WTC11 (cell line): ENCODE data around the gene CRYZ. TPM values are rescaled to one million over a fixed set of nuclear protein-coding genes. Genes with fewer than 3 reads are reported as not detected.
A peak's percentile ranks its signal among the peaks of the same experiment; 100 is the strongest.
"Not testable (repeated sequence)": the region's sequence is repeated elsewhere in the genome, so short reads cannot be mapped to it uniquely, and the experiment has no call there.

ENCODE experiments used
- ATAC-seq: fragments of 200-7000 bp; cut with Tn5 transposase; 2 replicates; pipeline ENCODE4 v1.10.0; 2021; ENCODE audit warnings: mild to moderate bottlenecking, moderate library complexity
- CTCF ChIA-PET: fragments of 300-600 bp; sonication (Branson Sonifier 250); formaldehyde crosslinking; loops from one replicate; lab custom pipeline; 2021; ENCODE audit warnings: antibody characterized with exemption; lab: Charles Lee
- POLR2A ChIA-PET: fragments of 350-600 bp; sonication (Branson Sonifier 250); formaldehyde crosslinking; loops from one replicate; lab custom pipeline; 2021; ENCODE audit warnings: antibody characterized with exemption; lab: Charles Lee
- DNase-seq: peaks from one replicate; pipeline ENCODE4 v3.0.0; 2021; ENCODE audit warnings: low spot score
- H3K27ac Mint-ChIP-seq: 2 replicates; pipeline ENCODE4 v1.8.0; 2021; ENCODE audit warnings: mixed read lengths
- H3K27me3 Mint-ChIP-seq: 2 replicates; pipeline ENCODE4 v1.8.0; 2021; ENCODE audit warnings: low read depth, mild to moderate bottlenecking, moderate library complexity, mixed read lengths
- H3K36me3 Mint-ChIP-seq: 2 replicates; pipeline ENCODE4 v1.8.0; 2021; ENCODE audit warnings: mixed read lengths
- H3K4me1 Mint-ChIP-seq: 2 replicates; pipeline ENCODE4 v1.8.0; 2022; ENCODE audit warnings: mixed read lengths
- H3K4me3 Mint-ChIP-seq: 2 replicates; pipeline ENCODE4 v1.8.0; 2021; ENCODE audit warnings: mild to moderate bottlenecking, moderate library complexity, mixed read lengths
- H3K9me3 Mint-ChIP-seq: 2 replicates; pipeline ENCODE4 v1.8.0; 2021; ENCODE audit warnings: mixed read lengths
- E2F4 ChIP-seq: sonication (generic); formaldehyde crosslinking; IDR thresholded peaks from 2 replicates; pipeline ENCODE4 v1.8.1; 2022; ENCODE audit warnings: low read depth, mild to moderate bottlenecking, moderate library complexity, missing genetic modification reagents, borderline replicate concordance
- ELF4 ChIP-seq: sonication (generic); formaldehyde crosslinking; IDR thresholded peaks from 2 replicates; pipeline ENCODE4 v1.8.1; 2022; ENCODE audit warnings: low read depth, mild to moderate bottlenecking, moderate library complexity, missing genetic modification reagents
- ERG ChIP-seq: fragments of 250-450 bp; sonication (Bioruptor Pico); IDR thresholded peaks from 2 replicates; pipeline ENCODE4 v1.8.0; 2021; ENCODE audit warnings: mild to moderate bottlenecking
- HMGA2 ChIP-seq: fragments of 250-450 bp; sonication (Bioruptor Pico); IDR thresholded peaks from 2 replicates; pipeline ENCODE4 v1.4.0; 2021; ENCODE audit warnings: mild to moderate bottlenecking, moderate library complexity
- OVOL2 ChIP-seq: fragments of 250-450 bp; sonication (Bioruptor Pico); IDR thresholded peaks from 2 replicates; pipeline ENCODE4 v1.9.0; 2021; ENCODE audit warnings: mild to moderate bottlenecking, borderline replicate concordance
- ZNF219 ChIP-seq: sonication (generic); formaldehyde crosslinking; IDR thresholded peaks from 2 replicates; pipeline ENCODE4 v1.8.0; 2023; ENCODE audit warnings: missing genetic modification reagents, mild to moderate bottlenecking, borderline replicate concordance
- ZNF423 ChIP-seq: fragments of 250-450 bp; sonication (Bioruptor Pico); IDR thresholded peaks from 2 replicates; pipeline ENCODE4 v2.1.2; 2022; ENCODE audit warnings: mild to moderate bottlenecking, moderate library complexity
- ZNF532 ChIP-seq: fragments of 250-450 bp; sonication (Bioruptor Pico); IDR thresholded peaks from 2 replicates; pipeline ENCODE4 v1.9.0; 2021; ENCODE audit warnings: mild to moderate bottlenecking, borderline replicate concordance
- total RNA-seq: library from RNA; stranded (reverse); gene quantifications from 3 replicates; pipeline ENCODE4 v1.2.3, GENCODE V29; 2021
- TF ChIP-seq, protein P1 (sequence below): sonication (generic); formaldehyde crosslinking; IDR thresholded peaks from 2 replicates; pipeline ENCODE4 v1.8.0; 2023; ENCODE audit warnings: missing genetic modification reagents, mild to moderate bottlenecking, borderline replicate concordance
- TF ChIP-seq, protein P2 (sequence below): sonication (generic); formaldehyde crosslinking; IDR thresholded peaks from 2 replicates; pipeline ENCODE4 v1.8.1; 2023; ENCODE audit warnings: mild to moderate bottlenecking, missing genetic modification reagents, moderate library complexity
- TF ChIP-seq, protein P3 (sequence below): sonication (generic); formaldehyde crosslinking; IDR thresholded peaks from 2 replicates; pipeline ENCODE4 v1.8.1; 2022; ENCODE audit warnings: missing genetic modification reagents, borderline replicate concordance

CRYZ gene
- total RNA-seq, 1 experiment from 2014 or later = 42.2 TPM

DNA sequence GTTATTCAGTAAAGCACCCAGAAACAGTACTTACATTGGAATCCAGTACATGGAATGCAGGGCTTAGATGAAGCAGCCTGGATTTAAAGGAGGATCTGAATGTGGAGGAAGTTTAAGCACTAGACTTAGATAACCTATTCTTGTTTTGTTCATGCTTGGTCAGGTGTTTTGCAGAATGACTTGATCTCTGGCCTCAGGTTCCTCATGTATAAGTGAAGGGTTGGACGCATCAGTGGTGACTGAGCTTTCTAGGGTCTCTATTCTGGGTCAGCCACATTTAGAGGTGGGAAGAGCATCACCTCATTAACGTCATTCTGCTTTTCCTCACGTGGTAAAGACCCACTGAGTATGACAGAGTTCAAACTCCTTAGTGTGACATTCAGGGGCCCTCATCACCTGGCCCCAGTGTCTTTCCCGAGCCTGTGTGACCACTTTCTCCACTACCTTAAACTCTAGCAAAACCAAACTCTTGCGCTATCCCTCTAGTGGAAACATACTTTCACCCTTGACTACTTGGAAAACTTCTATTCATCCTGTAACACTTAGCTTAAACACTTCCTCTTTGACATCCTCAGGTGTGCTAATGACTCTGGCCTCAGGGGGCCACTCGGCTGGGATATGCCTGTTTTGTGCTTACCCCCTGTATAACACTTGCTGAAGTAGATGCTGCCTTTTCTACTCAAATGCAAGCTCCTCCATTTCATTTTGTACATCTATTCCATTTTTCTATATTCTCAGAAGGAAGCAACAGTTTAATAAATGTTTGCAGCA is 58.4 kb downstream of the CRYZ start (continued):
- TF ChIP-seq ELF4 = no peak
- TF ChIP-seq, protein P1, sequence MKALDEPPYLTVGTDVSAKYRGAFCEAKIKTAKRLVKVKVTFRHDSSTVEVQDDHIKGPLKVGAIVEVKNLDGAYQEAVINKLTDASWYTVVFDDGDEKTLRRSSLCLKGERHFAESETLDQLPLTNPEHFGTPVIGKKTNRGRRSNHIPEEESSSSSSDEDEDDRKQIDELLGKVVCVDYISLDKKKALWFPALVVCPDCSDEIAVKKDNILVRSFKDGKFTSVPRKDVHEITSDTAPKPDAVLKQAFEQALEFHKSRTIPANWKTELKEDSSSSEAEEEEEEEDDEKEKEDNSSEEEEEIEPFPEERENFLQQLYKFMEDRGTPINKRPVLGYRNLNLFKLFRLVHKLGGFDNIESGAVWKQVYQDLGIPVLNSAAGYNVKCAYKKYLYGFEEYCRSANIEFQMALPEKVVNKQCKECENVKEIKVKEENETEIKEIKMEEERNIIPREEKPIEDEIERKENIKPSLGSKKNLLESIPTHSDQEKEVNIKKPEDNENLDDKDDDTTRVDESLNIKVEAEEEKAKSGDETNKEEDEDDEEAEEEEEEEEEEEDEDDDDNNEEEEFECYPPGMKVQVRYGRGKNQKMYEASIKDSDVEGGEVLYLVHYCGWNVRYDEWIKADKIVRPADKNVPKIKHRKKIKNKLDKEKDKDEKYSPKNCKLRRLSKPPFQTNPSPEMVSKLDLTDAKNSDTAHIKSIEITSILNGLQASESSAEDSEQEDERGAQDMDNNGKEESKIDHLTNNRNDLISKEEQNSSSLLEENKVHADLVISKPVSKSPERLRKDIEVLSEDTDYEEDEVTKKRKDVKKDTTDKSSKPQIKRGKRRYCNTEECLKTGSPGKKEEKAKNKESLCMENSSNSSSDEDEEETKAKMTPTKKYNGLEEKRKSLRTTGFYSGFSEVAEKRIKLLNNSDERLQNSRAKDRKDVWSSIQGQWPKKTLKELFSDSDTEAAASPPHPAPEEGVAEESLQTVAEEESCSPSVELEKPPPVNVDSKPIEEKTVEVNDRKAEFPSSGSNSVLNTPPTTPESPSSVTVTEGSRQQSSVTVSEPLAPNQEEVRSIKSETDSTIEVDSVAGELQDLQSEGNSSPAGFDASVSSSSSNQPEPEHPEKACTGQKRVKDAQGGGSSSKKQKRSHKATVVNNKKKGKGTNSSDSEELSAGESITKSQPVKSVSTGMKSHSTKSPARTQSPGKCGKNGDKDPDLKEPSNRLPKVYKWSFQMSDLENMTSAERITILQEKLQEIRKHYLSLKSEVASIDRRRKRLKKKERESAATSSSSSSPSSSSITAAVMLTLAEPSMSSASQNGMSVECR (CRISPR knock-in tag) = no peak
- no peak for TF ChIP-seq HMGA2 (CRISPR knock-in tag)
- TF ChIP-seq, protein P2, sequence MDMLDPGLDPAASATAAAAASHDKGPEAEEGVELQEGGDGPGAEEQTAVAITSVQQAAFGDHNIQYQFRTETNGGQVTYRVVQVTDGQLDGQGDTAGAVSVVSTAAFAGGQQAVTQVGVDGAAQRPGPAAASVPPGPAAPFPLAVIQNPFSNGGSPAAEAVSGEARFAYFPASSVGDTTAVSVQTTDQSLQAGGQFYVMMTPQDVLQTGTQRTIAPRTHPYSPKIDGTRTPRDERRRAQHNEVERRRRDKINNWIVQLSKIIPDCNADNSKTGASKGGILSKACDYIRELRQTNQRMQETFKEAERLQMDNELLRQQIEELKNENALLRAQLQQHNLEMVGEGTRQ (CRISPR knock-in tag) = no peak
- TF ChIP-seq, protein P3, sequence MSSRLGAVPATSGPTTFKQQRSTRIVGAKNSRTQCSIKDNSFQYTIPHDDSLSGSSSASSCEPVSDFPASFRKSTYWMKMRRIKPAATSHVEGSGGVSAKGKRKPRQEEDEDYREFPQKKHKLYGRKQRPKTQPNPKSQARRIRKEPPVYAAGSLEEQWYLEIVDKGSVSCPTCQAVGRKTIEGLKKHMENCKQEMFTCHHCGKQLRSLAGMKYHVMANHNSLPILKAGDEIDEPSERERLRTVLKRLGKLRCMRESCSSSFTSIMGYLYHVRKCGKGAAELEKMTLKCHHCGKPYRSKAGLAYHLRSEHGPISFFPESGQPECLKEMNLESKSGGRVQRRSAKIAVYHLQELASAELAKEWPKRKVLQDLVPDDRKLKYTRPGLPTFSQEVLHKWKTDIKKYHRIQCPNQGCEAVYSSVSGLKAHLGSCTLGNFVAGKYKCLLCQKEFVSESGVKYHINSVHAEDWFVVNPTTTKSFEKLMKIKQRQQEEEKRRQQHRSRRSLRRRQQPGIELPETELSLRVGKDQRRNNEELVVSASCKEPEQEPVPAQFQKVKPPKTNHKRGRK (CRISPR knock-in tag) = no peak
- TF ChIP-seq ZNF532 (CRISPR knock-in tag) = no peak
- TF ChIP-seq OVOL2 (CRISPR knock-in tag) = no peak
- TF ChIP-seq ZNF219 (CRISPR knock-in tag) = no peak
- no peak for TF ChIP-seq E2F4 (CRISPR knock-in tag)

GRCh38 chr1:74673351-74674111 is 59.3 kb downstream of the CRYZ start, which contains the start of gene ERICH3:
ERICH3 (minus strand) TSS chr1:74673792; CDS start chr1:74673519, 273 bp downstream.
- ChIA-PET CTCF (interaction anchor here (0.5 to 3.2 kb wide), 6 partner anchors 10 to 559 kb away, joined by 3 to 31 read pairs (median 7); partner anchors contain the start of genes CRYZ and TYW3), POLR2A (no interaction called here)
- peaks cover 11% of the 10 kb centered on the region for H3K36me3 Mint-ChIP-seq
- peaks cover 32% of the 10 kb centered on the region for H3K27me3 Mint-ChIP-seq
- ATAC-seq = peak; percentile 82
- H3K4me1 Mint-ChIP-seq = peaks cover 21% of the 10 kb centered on the region
- peak within 1 kb of the TSS; percentile 65 for H3K4me3 Mint-ChIP-seq
- peak; percentile 39 for DNase-seq
- H3K9me3 Mint-ChIP-seq = peaks cover 13% of the 10 kb centered on the region
- no peak within 1 kb of the TSS for H3K27ac Mint-ChIP-seq
- no peak for TF ChIP-seq ERG (CRISPR knock-in tag)
- TF ChIP-seq ZNF423 = peak; percentile 64; the same call in 1 of the 2 replicates

- POLR2A ChIA-PET, DNase-seq, ATAC-seq, H3K4me3 Mint-ChIP-seq, CTCF ChIA-PET, H3K27ac Mint-ChIP-seq: not testable (repeated sequence)
- Mint-ChIP-seq H3K4me1 (peaks cover 18% of the 10 kb centered on the region), H3K9me3 (peaks cover 13% of the 10 kb centered on the region), H3K36me3 (peaks cover 11% of the 10 kb centered on the region), H3K27me3 (peaks cover 32% of the 10 kb centered on the region)
These were observed 62.0 kb downstream of the CRYZ start for GRCh38 chr1:74670866-74671265.
